ENCODE data around the gene NMU.

DNA sequence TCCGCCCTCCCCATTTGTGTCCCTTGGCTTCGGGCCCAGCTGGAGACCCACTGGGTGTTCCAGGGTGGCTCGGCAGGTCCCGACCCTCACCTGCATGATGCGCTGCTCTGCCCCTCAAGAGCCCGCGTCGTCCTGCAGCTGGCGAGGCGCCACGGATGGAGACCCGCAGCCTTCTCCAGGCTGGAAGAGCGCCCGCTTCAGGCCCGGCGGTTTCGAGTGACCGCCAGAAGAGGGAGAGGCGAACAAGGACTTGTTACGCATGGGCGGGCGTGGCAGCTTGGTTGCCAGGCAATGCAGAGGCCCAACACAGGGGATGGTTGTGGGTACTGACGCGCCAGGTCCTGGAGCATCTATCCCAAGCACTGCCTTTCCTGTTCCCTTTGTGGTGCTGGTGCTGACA lies 44.1 kb downstream of the NMU start, which contains the start of gene PDCL2:
- TF ChIP-seq, protein P1, sequence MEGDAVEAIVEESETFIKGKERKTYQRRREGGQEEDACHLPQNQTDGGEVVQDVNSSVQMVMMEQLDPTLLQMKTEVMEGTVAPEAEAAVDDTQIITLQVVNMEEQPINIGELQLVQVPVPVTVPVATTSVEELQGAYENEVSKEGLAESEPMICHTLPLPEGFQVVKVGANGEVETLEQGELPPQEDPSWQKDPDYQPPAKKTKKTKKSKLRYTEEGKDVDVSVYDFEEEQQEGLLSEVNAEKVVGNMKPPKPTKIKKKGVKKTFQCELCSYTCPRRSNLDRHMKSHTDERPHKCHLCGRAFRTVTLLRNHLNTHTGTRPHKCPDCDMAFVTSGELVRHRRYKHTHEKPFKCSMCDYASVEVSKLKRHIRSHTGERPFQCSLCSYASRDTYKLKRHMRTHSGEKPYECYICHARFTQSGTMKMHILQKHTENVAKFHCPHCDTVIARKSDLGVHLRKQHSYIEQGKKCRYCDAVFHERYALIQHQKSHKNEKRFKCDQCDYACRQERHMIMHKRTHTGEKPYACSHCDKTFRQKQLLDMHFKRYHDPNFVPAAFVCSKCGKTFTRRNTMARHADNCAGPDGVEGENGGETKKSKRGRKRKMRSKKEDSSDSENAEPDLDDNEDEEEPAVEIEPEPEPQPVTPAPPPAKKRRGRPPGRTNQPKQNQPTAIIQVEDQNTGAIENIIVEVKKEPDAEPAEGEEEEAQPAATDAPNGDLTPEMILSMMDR (IDR thresholded peaks at IDR 0.05 in 4 of 5, conservative IDR thresholded peaks at IDR 0.05 in 1 of 5), result no peak
- no peak for TF ChIP-seq POLR2A (IDR thresholded peaks at IDR 0.05)
